ENCODE measurements around the gene HDLBP.
A peak's percentile ranks its signal among the peaks of the same experiment; 100 is the strongest.

HDLBP gene

GRCh38 chr2:241272303-241273209, 42.9 kb downstream of the HDLBP start:
- peak overlapping the region; percentile 74 for H3K4me2 ChIP-seq (ENCODE audit: insufficient read depth, low read length, poor library complexity, severe bottlenecking)
- H4K8ac ChIP-seq (ENCODE audit: low read depth, low read length) = no peak overlapping the region
- peak overlapping the region; percentile 30 for H2BK5ac ChIP-seq (ENCODE audit: low read length)
- WGBS, 2 donors (ENCODE audit: extremely low coverage in 2 of 2, insufficient read length in 2 of 2, insufficient replicate concordance in 1 of 2) = no CpG with 5 or more reads among the region's 102 CpGs
- no peak overlapping the region for H4K91ac ChIP-seq (ENCODE audit: low read depth, low read length, poor library complexity)
- peak overlapping the region; percentile 93 for H3K9ac ChIP-seq (ENCODE audit: low read depth, low read length, poor library complexity)
- peak overlapping the region; percentile 86 for H2AFZ ChIP-seq (ENCODE audit: low read length)
- peaks cover 4 to 7% of the 10 kb centered on the region in 2 donors for H3K4me1 ChIP-seq (ENCODE audit: control insufficient read depth in 2 of 2, insufficient read depth in 1 of 2, low read depth in 1 of 2, low read length in 2 of 2)
- no peak overlapping the region for H2BK15ac ChIP-seq (ENCODE audit: low read length)
- peak; percentile 30 for DNase-seq (ENCODE audit: low spot score)
- H3K27ac ChIP-seq (replicated peaks; ENCODE audit: low read length) = no peak overlapping the region
- peaks cover 6% of the 10 kb centered on the region for H3K79me1 ChIP-seq (ENCODE audit: low read depth, low read length)
- no peak overlapping the region for H3K14ac ChIP-seq (ENCODE audit: low read length)
- peak overlapping the region; percentile 64 to 89 for H3K4me3 ChIP-seq (ENCODE audit: low read length in 2 of 2)
- peaks cover 6 to 29% of the 10 kb centered on the region in 2 donors for H3K36me3 ChIP-seq (replicated peaks in 1 of 2; ENCODE audit: control insufficient read depth in 2 of 2, insufficient read depth in 2 of 2, low read length in 2 of 2)
- H3K9me3 ChIP-seq (replicated peaks in 1 of 2; ENCODE audit: control insufficient read depth in 2 of 2, insufficient read depth in 1 of 2, low read depth in 1 of 2, low read length in 2 of 2) = peaks cover 0 to 10% of the 10 kb centered on the region in 2 donors
- no peak overlapping the region for H3K4ac ChIP-seq (ENCODE audit: low read length)
- peak overlapping the region; percentile 73 for H3K18ac ChIP-seq (ENCODE audit: low read length)
- no peaks in the 10 kb centered on the region for H3K27me3 ChIP-seq (ENCODE audit: control insufficient read depth in 3 of 3, insufficient read depth in 3 of 3, low read depth in 1 of 3, low read length in 3 of 3)
- no peak overlapping the region for H2BK12ac ChIP-seq (ENCODE audit: low read length)
- H2AK5ac ChIP-seq (ENCODE audit: low read depth, low read length) = no peak overlapping the region
- H3K23ac ChIP-seq (ENCODE audit: low read depth, low read length, poor library complexity) = no peak overlapping the region
- no peak overlapping the region for H2BK120ac ChIP-seq (ENCODE audit: low read depth, low read length)

- peak overlapping the region; percentile 30 for H2BK5ac ChIP-seq (ENCODE audit: low read length)
- H3K27ac ChIP-seq (replicated peaks; ENCODE audit: low read length) = no peak overlapping the region
- H3K4me2 ChIP-seq (ENCODE audit: insufficient read depth, low read length, poor library complexity, severe bottlenecking) = peak overlapping the region; percentile 74
- peaks cover 6 to 36% of the 10 kb centered on the region in 2 donors for H3K36me3 ChIP-seq (replicated peaks in 1 of 2; ENCODE audit: control insufficient read depth in 2 of 2, insufficient read depth in 2 of 2, low read length in 2 of 2)
- peaks cover 4 to 7% of the 10 kb centered on the region in 2 donors for H3K4me1 ChIP-seq (ENCODE audit: control insufficient read depth in 2 of 2, insufficient read depth in 1 of 2, low read depth in 1 of 2, low read length in 2 of 2)
- H4K8ac ChIP-seq (ENCODE audit: low read depth, low read length) = no peak overlapping the region
- no peak overlapping the region for H3K4ac ChIP-seq (ENCODE audit: low read length)
- H3K18ac ChIP-seq (ENCODE audit: low read length) = peak overlapping the region; percentile 73
- H3K9me3 ChIP-seq (replicated peaks in 1 of 2; ENCODE audit: control insufficient read depth in 2 of 2, insufficient read depth in 1 of 2, low read depth in 1 of 2, low read length in 2 of 2) = peaks cover 0 to 10% of the 10 kb centered on the region in 2 donors
- H2BK12ac ChIP-seq (ENCODE audit: low read length) = no peak overlapping the region
- peak overlapping the region; percentile 93 for H3K9ac ChIP-seq (ENCODE audit: low read depth, low read length, poor library complexity)
- H3K23ac ChIP-seq (ENCODE audit: low read depth, low read length, poor library complexity) = peak overlapping the region; percentile 52
- H2BK15ac ChIP-seq (ENCODE audit: low read length) = no peak overlapping the region
- H3K4me3 ChIP-seq (ENCODE audit: low read length in 2 of 2) = peak overlapping the region; percentile 64 to 89
- H3K14ac ChIP-seq (ENCODE audit: low read length) = no peak overlapping the region
- no peak overlapping the region for H4K91ac ChIP-seq (ENCODE audit: low read depth, low read length, poor library complexity)
- H3K79me1 ChIP-seq (ENCODE audit: low read depth, low read length) = peaks cover 6% of the 10 kb centered on the region
- WGBS, 2 donors (ENCODE audit: extremely low coverage in 2 of 2, insufficient read length in 2 of 2, insufficient replicate concordance in 1 of 2) = no CpG with 5 or more reads among the region's 37 CpGs
- H2AK5ac ChIP-seq (ENCODE audit: low read depth, low read length) = no peak overlapping the region
- H2BK120ac ChIP-seq (ENCODE audit: low read depth, low read length) = no peak overlapping the region
- no peaks in the 10 kb centered on the region for H3K27me3 ChIP-seq (ENCODE audit: control insufficient read depth in 3 of 3, insufficient read depth in 3 of 3, low read depth in 1 of 3, low read length in 3 of 3)
- H2AFZ ChIP-seq (ENCODE audit: low read length) = peak overlapping the region; percentile 86
- DNase-seq (ENCODE audit: low spot score) = peak; percentile 20
These were observed 43.7 kb downstream of the HDLBP start for GRCh38 chr2:241271706-241272302.

GRCh38 chr2:241270531-241270930, 44.9 kb downstream of the HDLBP start:
- Histone ChIP-seq H3K4me3 (ENCODE audit: low read length in 2 of 2) (no peak overlapping the region), H2BK12ac (ENCODE audit: low read length) (no peak overlapping the region), H3K9ac (ENCODE audit: low read depth, low read length, poor library complexity) (no peak overlapping the region), H3K4me2 (ENCODE audit: insufficient read depth, low read length, poor library complexity, severe bottlenecking) (no peak overlapping the region), H2AK5ac (ENCODE audit: low read depth, low read length) (no peak overlapping the region), H2BK120ac (ENCODE audit: low read depth, low read length) (no peak overlapping the region), H3K79me1 (ENCODE audit: low read depth, low read length) (peaks cover 6% of the 10 kb centered on the region), H4K8ac (ENCODE audit: low read depth, low read length) (no peak overlapping the region), H3K4ac (ENCODE audit: low read length) (no peak overlapping the region), H3K23ac (ENCODE audit: low read depth, low read length, poor library complexity) (peak overlapping the region; percentile 53), H3K14ac (ENCODE audit: low read length) (no peak overlapping the region), H3K27ac (replicated peaks; ENCODE audit: low read length) (no peak overlapping the region), H4K91ac (ENCODE audit: low read depth, low read length, poor library complexity) (no peak overlapping the region), H3K4me1 (ENCODE audit: control insufficient read depth in 2 of 2, insufficient read depth in 1 of 2, low read depth in 1 of 2, low read length in 2 of 2) (peaks cover 4 to 7% of the 10 kb centered on the region in 2 donors), H2BK15ac (ENCODE audit: low read length) (no peak overlapping the region), H2AFZ (ENCODE audit: low read length) (no peak overlapping the region), H3K36me3 (replicated peaks in 1 of 2; ENCODE audit: control insufficient read depth in 2 of 2, insufficient read depth in 2 of 2, low read length in 2 of 2) (peaks cover 10 to 49% of the 10 kb centered on the region in 2 donors), H3K18ac (ENCODE audit: low read length) (no peak overlapping the region), H3K27me3 (ENCODE audit: control insufficient read depth in 3 of 3, insufficient read depth in 3 of 3, low read depth in 1 of 3, low read length in 3 of 3) (no peaks in the 10 kb centered on the region), H3K9me3 (replicated peaks in 1 of 2; ENCODE audit: control insufficient read depth in 2 of 2, insufficient read depth in 1 of 2, low read depth in 1 of 2, low read length in 2 of 2) (peaks cover 0 to 5% of the 10 kb centered on the region in 2 donors), H2BK5ac (ENCODE audit: low read length) (no peak overlapping the region)
- no peak for DNase-seq (ENCODE audit: low spot score)
- WGBS, 2 donors (ENCODE audit: extremely low coverage in 2 of 2, insufficient read length in 2 of 2, insufficient replicate concordance in 1 of 2) = no CpG with 5 or more reads among the region's 5 CpGs
